HTR-8/SVneo (cell line): ENCODE data around the gene TMEM86B.

Source experiments
- DNase-seq: peaks from one replicate; pipeline ENCODE4 v3.0.0; 2011; ENCODE audit warnings: low spot score, mixed read lengths; ENCODE audit not compliant: insufficient read length
- FAIRE-seq: peaks from 2 replicates; lab custom pipeline; 2011; peaks lifted over from hg19 to GRCh38; lab: Jason Lieb, UNC

Gene TMEM86B

DNA sequence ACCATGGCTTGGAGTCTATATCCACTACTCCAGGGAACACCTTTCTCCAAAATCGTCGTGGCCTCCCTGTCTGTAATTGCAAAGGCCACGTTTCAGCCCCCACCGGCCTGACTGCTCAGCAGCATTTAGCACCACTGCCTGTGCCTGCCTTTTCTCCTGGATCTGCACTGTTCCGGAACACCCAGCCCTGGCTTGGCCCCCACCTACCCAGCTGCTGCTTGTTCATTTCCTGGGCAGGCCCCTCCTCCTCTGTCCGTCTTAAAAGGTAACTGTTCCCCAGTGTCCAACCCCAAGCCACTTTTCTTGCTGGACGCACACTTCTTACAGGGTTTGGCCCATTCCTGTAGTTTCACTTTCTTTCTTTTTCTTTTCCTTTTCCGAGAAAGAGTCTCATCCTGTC is 39.9 kb downstream of the TMEM86B start:
- no peak for DNase-seq

DNA sequence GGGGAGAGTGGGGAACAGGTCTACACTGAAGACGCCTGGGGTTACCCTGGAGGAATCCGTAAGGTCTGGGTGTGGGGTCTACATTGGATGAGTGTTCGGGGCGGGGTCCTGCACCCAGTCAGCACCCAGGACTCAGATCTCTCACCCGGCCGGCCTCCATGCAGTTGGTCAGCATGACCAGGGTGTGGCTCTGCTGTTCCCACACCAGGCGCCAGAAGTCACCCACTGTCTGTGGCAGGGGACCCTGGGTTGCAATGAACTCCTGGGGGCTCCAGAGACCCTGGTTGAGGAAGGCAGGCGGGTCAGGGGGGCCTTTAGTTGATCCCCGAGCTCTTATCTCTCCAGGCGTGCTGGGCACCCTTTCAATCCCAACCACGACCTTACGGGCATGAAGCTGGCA is 42.5 kb downstream of the TMEM86B start:
- no peak for FAIRE-seq
- DNase-seq: no peak

More for the DNA sequence above, 39.9 kb downstream of the TMEM86B start:
- FAIRE-seq: no peak

DNA sequence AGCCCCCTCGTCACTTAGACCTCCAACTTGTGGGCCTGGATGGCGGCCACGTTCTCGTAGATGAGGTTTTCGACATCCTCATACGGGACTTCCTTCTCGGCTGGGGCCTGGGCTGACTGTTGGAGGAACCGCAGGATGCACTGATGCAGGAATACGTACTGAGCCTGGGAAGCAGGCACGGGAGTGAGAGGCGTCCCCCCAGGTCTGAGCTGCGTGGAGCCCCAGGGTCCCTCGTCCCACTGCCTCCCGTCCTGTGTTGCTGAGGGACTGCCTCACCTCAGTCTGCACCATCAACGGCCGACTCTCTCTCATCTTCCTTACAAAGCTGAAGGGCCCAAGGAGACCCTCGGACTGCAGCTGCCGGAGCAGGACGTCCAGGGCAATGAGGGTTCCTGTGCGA is 46.8 kb downstream of the TMEM86B start:
- DNase-seq: no peak
- FAIRE-seq: no peak

DNA sequence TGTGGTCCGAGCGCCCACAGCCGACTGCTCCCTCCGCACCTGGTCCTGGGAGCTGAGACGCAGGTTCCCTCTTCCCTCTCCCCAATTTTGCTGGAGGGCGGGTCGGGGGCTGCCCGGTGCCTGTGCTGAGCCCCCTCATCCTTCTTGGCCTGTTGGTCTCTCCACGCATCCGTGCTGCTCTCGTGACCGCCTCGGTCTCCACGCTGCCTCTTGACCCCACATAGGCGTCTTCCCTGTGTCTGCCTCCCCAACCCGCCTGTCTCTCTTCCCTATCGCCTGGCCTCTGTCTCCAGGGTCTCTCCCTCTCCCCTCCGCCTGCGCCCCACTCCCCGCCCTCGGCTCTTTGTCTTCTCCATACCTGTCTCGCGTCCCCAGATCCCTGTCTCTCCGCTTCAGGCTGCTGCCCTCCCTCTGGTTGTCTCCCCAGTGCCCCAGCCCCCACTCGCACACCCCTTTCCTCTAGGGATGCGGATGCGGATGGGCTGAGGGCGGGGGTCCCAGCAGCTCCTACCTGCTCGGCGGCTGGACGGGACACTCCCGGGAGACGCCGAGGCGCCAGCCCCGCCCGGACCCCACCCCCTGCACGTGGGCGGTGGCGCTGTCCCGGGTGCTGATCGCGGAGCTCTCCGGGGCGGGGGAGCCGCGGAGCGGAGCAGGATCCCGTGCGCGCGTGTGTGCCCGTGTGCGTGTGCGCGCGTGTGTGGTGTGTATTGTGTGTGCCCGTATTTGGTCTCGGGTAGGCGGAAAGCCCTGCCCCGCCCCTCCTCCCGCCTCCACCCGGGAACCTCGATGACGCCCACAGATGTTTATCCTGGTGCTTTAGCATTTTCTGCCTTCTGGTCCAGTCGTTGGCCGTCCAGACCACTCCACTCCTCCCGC is 48.7 kb downstream of the TMEM86B start, which contains the start of gene SYT5:
TSS of gene SYT5 (minus strand) at position 684 of the 879 bp plus-strand sequence. CDS start 1,248 bp downstream, outside the sequence.
- DNase-seq: no peak
- peak; percentile 46 for FAIRE-seq

DNA sequence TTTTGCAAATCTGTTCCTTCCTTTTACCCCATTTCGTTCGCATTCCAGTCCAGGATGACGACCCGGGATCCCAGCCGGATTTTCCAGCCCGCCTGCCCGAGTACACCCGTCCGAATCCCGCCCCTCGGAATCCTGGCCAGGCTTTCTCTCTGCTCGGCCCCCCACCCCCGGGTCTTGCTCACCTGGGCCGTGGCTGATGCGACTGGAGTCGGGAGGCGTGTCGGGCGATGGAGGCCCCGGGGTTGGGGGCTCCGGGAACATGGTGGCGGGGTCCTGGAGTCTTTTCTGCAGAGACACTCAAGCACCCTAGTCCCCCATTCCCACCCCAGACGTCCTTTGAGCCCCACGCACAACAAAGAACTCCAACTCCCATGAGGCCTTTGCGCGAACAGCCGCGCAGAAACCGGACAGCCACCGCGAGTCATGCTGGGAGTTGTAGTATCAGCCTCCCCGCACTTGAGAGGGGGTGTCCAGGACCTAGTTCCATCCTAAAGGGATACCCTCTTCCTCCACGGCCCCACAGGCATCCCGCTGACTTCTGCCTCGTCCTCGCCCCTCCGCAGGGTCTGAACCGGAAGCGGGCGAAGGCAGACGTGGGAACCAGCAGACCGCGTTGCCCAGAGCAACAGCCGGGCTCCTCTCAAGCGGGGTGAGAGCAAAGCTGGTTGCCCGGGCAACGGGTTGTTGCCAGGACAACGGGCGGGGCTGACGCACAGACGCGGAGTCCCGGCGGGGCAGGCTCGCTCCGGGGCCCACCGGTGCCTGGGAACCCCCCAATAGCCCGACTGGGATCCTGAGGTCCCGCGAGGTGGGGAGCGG is 49.6 kb downstream of the TMEM86B start:
- FAIRE-seq (peak; percentile 51), DNase-seq (no peak)
